Measurements from ENCODE around the gene BCL11B. TPM values are rescaled to one million over a fixed set of nuclear protein-coding genes. Genes with fewer than 3 reads are reported as not detected.

The BCL11B gene
- total and polyA plus RNA-seq, 4 donors: 0.20 to 2.3 (median 0.66) TPM

- Histone ChIP-seq H3K4me1 (ENCODE audit: control insufficient read depth in 5 of 5, insufficient read depth in 5 of 5, low read length in 5 of 5) (peaks cover 0 to 19% (median 7%) of the 10 kb centered on the region in 5 donors), H3K9ac (ENCODE audit: insufficient read depth in 1 of 2, low read length in 2 of 2) (no peak overlapping the region), H3K9me3 (ENCODE audit: control insufficient read depth in 4 of 4, insufficient read depth in 3 of 4, low read length in 3 of 4) (no peaks in the 10 kb centered on the region), H3K36me3 (ENCODE audit: control insufficient read depth in 4 of 4, insufficient read depth in 4 of 4, low read length in 4 of 4) (no peaks in the 10 kb centered on the region), H3K4me3 (no peak overlapping the region), H3K27ac (ENCODE audit: low read depth in 1 of 2, low read length in 1 of 2) (no peak overlapping the region), H3K27me3 (ENCODE audit: control insufficient read depth in 3 of 3, insufficient read depth in 3 of 3, low read length in 2 of 3) (no peaks in the 10 kb centered on the region)
- TF ChIP-seq CTCF (IDR thresholded peaks at IDR 0.05; ENCODE audit: control extremely low read depth, extremely low read depth): no peak
- 62 to 69% methylated on average over 16 of the region's 16 CpGs for WGBS, 2 donors
- ATAC-seq (ENCODE audit: insufficient read depth, low FRiP score) (no peak), DNase-seq (peak; percentile 73 to 88 (median 82))
These were observed 138.1 kb downstream of the BCL11B start for GRCh38 chr14:99133636-99134515.

GRCh38 chr14:99132821-99133635 lies 139.0 kb downstream of the BCL11B start:
- no peak for TF ChIP-seq CTCF (IDR thresholded peaks at IDR 0.05; ENCODE audit: control extremely low read depth, extremely low read depth)
- whole genome bisulfite sequencing, 2 donors: 67 to 70% methylated on average over 19 of the region's 19 CpGs
- Histone ChIP-seq H3K4me3 (no peak overlapping the region), H3K27ac (ENCODE audit: low read depth in 1 of 2, low read length in 1 of 2) (no peak overlapping the region), H3K36me3 (ENCODE audit: control insufficient read depth in 4 of 4, insufficient read depth in 4 of 4, low read length in 4 of 4) (no peaks in the 10 kb centered on the region), H3K9ac (ENCODE audit: insufficient read depth in 1 of 2, low read length in 2 of 2) (no peak overlapping the region), H3K4me1 (ENCODE audit: control insufficient read depth in 5 of 5, insufficient read depth in 5 of 5, low read length in 5 of 5) (peaks cover 0 to 19% (median 7%) of the 10 kb centered on the region in 5 donors), H3K27me3 (ENCODE audit: control insufficient read depth in 3 of 3, insufficient read depth in 3 of 3, low read length in 2 of 3) (no peaks in the 10 kb centered on the region), H3K9me3 (ENCODE audit: control insufficient read depth in 4 of 4, insufficient read depth in 3 of 4, low read length in 3 of 4) (no peaks in the 10 kb centered on the region)
- ATAC-seq (ENCODE audit: insufficient read depth, low FRiP score): no peak
- DNase-seq: peak in 1 of 3 donors; percentile 32

DNA sequence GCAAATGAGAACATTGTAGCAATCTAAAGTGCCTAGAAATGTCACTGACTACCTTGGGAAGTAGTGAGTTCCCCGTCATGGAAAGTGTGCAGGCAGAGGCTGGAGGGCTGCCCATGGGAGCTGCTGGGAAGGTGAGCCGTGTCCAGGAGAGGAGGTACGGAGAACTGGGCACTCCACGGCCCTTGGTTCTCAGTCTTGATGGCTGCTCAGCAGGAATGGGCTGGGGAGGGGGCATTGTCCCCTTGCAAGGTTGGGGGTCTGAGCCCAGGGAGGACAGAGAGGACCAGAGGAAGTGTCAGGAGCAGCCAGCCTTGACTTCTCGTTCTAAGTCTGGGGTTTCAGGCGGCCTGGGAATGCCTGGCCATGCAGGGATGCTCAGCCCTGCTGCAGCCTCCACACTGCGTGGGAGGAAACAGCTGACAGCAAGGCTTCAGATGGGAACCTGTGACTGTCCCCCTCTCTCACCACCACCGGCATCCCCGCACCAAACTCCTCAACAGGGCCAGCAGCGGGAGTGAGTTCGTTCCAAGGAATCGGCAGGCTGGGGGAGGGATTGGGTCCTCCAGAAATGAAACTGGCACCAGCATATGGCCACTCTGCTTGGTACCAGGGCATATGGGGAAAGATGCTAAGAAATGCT lies 140.2 kb downstream of the BCL11B start:
- H3K36me3 ChIP-seq (ENCODE audit: control insufficient read depth in 4 of 4, insufficient read depth in 4 of 4, low read length in 4 of 4): no peaks in the 10 kb centered on the region
- H3K9ac ChIP-seq (ENCODE audit: insufficient read depth in 1 of 2, low read length in 2 of 2): no peak overlapping the region
- DNase-seq: no peak
- no peaks in the 10 kb centered on the region for H3K27me3 ChIP-seq (ENCODE audit: control insufficient read depth in 3 of 3, insufficient read depth in 3 of 3, low read length in 2 of 3)
- 88 to 92% methylated on average over 12 of the region's 12 CpGs for WGBS, 2 donors
- H3K4me3 ChIP-seq: no peak overlapping the region
- no peak for ATAC-seq (ENCODE audit: insufficient read depth, low FRiP score)
- H3K27ac ChIP-seq (ENCODE audit: low read depth in 1 of 2, low read length in 1 of 2): no peak overlapping the region
- peaks cover 0 to 23% (median 7%) of the 10 kb centered on the region in 5 donors for H3K4me1 ChIP-seq (ENCODE audit: control insufficient read depth in 5 of 5, insufficient read depth in 5 of 5, low read length in 5 of 5)
- H3K9me3 ChIP-seq (ENCODE audit: control insufficient read depth in 4 of 4, insufficient read depth in 3 of 4, low read length in 3 of 4): no peaks in the 10 kb centered on the region
- no peak for TF ChIP-seq CTCF (IDR thresholded peaks at IDR 0.05; ENCODE audit: control extremely low read depth, extremely low read depth)

Measured in lung (tissue), 12 donors.